SU-DHL-6 (cell line): ENCODE results near the gene CALCOCO2.

Source experiments
- EZH2phosphoT487 ChIP-seq: fragments of 200-600 bp; sonication (generic), shearing (Covaris generic); conservative IDR thresholded peaks from 2 replicates; pipeline ENCODE4 v1.6.1; 2018; ENCODE audit warnings: mild to moderate bottlenecking, antibody characterized with exemption, low read length, moderate library complexity, mixed read lengths
- TF ChIP-seq, protein P1 (sequence below): fragments of 200-600 bp; sonication (generic); IDR thresholded peaks from one replicate; pipeline ENCODE4 v1.5.1; 2017; ENCODE audit warnings: antibody characterized with exemption, mild to moderate bottlenecking, low read length, moderate library complexity; ENCODE audit not compliant: insufficient read depth, poor library complexity, severe bottlenecking

DNA sequence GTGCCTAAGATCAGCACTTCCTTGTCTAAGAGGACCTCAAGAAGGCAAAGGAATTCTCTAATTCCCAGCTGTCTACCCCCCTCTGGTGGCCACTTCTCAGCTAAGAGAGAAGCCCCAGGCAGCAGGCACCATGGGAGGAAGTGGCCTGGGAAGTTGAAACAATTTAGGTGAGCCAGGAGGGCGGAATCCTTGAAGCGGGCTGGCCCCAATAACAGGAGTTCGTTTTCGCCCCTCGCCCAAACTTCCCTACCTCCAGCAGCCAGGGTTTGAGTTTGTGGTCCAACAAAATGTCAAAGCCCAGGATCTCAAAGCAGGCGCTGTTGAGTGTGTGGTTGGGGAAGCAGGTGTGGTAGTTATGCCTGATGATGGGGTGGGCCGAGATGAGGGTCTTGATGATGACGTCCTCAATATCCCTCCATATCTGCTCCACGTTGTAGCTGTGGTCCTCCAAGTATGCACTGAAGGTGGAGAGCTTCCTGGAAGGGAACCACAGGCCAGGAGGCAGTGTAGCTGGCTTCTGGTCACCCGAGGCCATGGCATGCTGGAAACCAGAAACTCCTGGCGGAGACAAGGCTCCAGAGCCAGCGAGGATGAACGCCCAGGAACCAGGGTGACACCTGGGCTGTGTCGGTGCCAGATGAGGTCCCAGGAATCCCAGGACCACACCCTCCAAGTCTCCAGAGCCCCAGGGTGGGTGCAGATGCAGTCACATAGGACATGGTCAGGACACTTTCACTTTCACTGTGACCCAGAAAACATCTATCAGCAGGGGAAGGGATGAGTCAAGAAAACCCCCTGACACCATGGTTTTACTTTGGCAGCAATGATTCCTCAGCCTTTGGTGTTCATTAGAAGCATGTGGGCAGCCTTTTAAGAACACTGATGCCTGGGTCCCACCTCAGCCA, 39.5 kb upstream of the CALCOCO2 start:
- TF ChIP-seq, protein P1, sequence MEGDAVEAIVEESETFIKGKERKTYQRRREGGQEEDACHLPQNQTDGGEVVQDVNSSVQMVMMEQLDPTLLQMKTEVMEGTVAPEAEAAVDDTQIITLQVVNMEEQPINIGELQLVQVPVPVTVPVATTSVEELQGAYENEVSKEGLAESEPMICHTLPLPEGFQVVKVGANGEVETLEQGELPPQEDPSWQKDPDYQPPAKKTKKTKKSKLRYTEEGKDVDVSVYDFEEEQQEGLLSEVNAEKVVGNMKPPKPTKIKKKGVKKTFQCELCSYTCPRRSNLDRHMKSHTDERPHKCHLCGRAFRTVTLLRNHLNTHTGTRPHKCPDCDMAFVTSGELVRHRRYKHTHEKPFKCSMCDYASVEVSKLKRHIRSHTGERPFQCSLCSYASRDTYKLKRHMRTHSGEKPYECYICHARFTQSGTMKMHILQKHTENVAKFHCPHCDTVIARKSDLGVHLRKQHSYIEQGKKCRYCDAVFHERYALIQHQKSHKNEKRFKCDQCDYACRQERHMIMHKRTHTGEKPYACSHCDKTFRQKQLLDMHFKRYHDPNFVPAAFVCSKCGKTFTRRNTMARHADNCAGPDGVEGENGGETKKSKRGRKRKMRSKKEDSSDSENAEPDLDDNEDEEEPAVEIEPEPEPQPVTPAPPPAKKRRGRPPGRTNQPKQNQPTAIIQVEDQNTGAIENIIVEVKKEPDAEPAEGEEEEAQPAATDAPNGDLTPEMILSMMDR, result peak; percentile 65
- no peak for TF ChIP-seq EZH2phosphoT487
